Vagina (tissue), 2 donors: ENCODE results near the gene FCGR3A. TPM values are rescaled to one million over a fixed set of nuclear protein-coding genes. Genes with fewer than 3 reads are reported as not detected.
"Not testable (repeated sequence)": the region's sequence is repeated elsewhere in the genome, so short reads cannot be mapped to it uniquely, and the experiment has no call there.

Source experiments
- DNase-seq, 2 donors: peaks; one replicate each; pipeline ENCODE4 v3.0.0-alpha.2; 2017; ENCODE audit errors: extremely low spot score in 2 of 2
- H3K27ac ChIP-seq: fragments of 200-600 bp; sonication (generic); one replicate; pipeline ENCODE4 v1.5.1; 2019
- H3K27me3 ChIP-seq: fragments of 200-600 bp; sonication (generic); one replicate; pipeline ENCODE4 v1.5.1; 2019
- H3K36me3 ChIP-seq, 2 donors: fragments of 200-600 bp; sonication (generic); one replicate each; pipeline ENCODE4 v1.5.1; 2017 to 2019
- H3K4me1 ChIP-seq: fragments of 200-600 bp; sonication (generic); one replicate; pipeline ENCODE4 v1.5.1; 2019
- H3K4me3 ChIP-seq, 2 donors: fragments of 200-600 bp; sonication (generic); 1 replicate in 1 of 2; 2 replicates in 1 of 2; pipeline ENCODE4 v1.5.1; 2016 to 2019
- H3K9me3 ChIP-seq: fragments of 200-600 bp; sonication (generic); one replicate; pipeline ENCODE4 v1.5.1; 2019
- intact Hi-C: fragments of 100-400 bp; cut with DNase I; formaldehyde crosslinking; loops from one replicate; pipeline ENCODE4 v1.15.1; 2023
- total RNA-seq: library from RNA; depleted of rRNA; stranded (reverse); fragments of >200 nt; gene quantifications from one replicate; pipeline ENCODE4 v1.2.3, GENCODE V29; 2016

FCGR3A gene
- total RNA-seq, 1 donor from 2014 or later: 14.2 TPM

DNA sequence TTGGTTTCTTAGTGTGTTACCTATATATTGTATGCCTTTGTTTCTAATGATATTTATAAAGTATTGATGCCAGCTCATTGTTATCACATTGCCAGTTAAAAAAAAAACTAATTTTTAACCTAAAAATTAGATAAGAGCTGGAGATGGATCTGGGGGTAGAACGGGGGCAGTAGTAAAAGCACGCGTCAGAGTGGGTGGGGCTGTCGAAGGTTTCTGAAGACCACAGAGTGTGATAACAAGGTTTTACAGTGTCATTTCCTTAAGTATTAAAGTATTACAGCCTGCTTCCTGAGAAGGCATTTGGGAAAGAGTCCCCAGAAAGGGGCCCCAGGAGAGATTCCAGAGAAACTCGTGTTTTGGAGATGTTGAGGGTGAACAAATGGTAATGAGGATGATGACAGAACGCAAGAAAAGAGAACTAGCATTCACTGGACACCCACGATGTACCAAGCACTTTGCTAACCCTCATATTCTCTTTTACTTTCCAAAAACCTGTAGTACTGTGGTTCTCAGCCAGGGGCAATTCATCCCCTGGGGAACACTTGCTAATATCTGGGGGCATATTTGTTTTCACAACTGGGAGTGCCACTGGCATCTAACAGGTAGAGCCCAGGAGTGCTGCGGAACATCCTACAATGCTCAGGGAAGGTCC lies 30.4 kb upstream of the FCGR3A start:
- H3K27ac ChIP-seq, intact Hi-C loops, DNase-seq, H3K9me3 ChIP-seq, H3K27me3 ChIP-seq, H3K4me1 ChIP-seq, H3K36me3 ChIP-seq, H3K4me3 ChIP-seq: not testable (repeated sequence)

DNA sequence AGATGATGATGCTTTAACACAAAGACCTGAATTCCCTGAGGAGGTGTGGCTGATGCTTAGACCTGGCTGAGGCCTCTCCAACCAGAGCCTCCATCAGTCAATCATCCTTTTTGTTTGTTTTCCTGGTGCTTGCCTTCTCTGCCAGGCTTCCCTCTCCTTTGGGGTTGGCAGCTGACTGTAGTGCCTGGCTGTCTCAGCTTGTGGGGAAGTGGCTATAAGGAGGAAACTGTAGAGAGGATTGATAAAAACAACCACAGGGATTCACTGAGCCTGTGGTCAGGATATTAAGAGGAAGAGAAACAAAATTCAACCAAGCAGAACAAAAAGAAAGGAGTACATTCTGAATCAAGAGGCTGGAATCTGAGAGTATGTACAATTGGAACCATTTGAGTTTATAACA lies 27.1 kb upstream of the FCGR3A start:
- H3K4me1 ChIP-seq, DNase-seq, H3K27me3 ChIP-seq, H3K27ac ChIP-seq, H3K9me3 ChIP-seq, H3K4me3 ChIP-seq, intact Hi-C loops, H3K36me3 ChIP-seq: not testable (repeated sequence)

DNA sequence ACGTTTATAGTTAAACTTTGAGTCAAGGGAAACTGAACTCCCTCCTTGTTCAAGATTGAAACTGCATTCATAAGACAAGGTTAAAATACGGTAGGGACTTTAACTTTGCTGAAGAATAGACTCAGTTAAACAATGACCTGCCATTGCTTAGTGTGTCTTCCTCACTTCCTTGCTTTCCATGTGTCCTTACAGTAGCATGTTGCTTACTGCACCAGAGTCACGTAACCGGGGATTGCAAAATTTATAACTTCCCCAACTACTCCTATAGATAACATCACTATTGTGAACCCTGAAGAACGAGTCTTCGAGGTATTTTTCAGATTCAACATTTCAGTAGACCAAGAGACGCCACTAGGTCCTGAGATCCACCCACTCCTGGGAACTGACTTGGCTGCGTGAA lies 22.1 kb upstream of the FCGR3A start:
- intact Hi-C loops, H3K36me3 ChIP-seq, H3K4me1 ChIP-seq, H3K27me3 ChIP-seq, H3K4me3 ChIP-seq, DNase-seq, H3K9me3 ChIP-seq, H3K27ac ChIP-seq: not testable (repeated sequence)

DNA sequence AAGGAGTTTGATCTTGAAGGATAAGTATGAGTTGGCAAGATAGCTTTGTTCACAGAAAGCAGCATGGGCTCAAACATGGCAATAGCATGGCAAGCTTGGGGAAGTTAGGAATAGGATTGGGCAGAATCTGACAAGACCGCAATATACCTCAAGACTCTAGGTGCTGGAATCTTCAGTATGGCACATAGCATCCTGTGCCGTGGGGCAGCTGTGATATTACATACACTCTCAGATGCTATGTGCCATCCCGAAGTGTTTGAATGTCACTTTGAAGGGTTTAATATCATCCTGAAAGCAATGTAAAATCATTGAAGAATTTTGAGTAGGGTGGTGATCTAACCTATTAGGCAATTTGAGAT lies 17.0 kb upstream of the FCGR3A start:
- H3K36me3 ChIP-seq, H3K27ac ChIP-seq, intact Hi-C loops, H3K4me3 ChIP-seq, H3K27me3 ChIP-seq, DNase-seq, H3K9me3 ChIP-seq, H3K4me1 ChIP-seq: not testable (repeated sequence)

GRCh38 chr1:161563522-161563921 lies 13.9 kb upstream of the FCGR3A start:
- DNase-seq, intact Hi-C loops, H3K36me3 ChIP-seq, H3K9me3 ChIP-seq, H3K4me1 ChIP-seq, H3K4me3 ChIP-seq, H3K27me3 ChIP-seq, H3K27ac ChIP-seq: not testable (repeated sequence)

DNA sequence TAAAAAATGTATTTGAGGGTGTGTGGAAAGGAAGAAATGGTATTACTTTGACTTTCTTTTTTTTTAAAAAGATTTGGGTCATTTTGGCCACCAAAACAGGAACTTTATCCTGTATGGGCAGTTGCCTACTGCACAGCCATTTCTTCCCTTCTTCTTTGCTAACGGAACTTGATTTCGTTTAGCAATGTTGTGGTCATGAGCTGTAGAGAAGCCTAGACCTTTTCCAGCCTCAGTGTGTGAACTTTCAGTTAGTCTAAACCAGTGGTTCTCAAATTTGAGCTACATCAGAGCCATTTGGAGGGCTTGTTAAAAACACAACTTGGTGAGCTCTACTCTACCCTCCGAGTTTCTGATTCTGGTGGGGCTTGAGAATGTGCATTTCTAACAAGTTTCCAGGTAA lies 12.8 kb upstream of the FCGR3A start:
- H3K9me3 ChIP-seq, H3K36me3 ChIP-seq, H3K27me3 ChIP-seq, H3K4me1 ChIP-seq, intact Hi-C loops, H3K4me3 ChIP-seq, DNase-seq, H3K27ac ChIP-seq: not testable (repeated sequence)

GRCh38 chr1:161560960-161561715 lies 11.5 kb upstream of the FCGR3A start:
- H3K4me3 ChIP-seq, H3K27ac ChIP-seq, intact Hi-C loops, H3K9me3 ChIP-seq, H3K4me1 ChIP-seq, H3K36me3 ChIP-seq, DNase-seq, H3K27me3 ChIP-seq: not testable (repeated sequence)

DNA sequence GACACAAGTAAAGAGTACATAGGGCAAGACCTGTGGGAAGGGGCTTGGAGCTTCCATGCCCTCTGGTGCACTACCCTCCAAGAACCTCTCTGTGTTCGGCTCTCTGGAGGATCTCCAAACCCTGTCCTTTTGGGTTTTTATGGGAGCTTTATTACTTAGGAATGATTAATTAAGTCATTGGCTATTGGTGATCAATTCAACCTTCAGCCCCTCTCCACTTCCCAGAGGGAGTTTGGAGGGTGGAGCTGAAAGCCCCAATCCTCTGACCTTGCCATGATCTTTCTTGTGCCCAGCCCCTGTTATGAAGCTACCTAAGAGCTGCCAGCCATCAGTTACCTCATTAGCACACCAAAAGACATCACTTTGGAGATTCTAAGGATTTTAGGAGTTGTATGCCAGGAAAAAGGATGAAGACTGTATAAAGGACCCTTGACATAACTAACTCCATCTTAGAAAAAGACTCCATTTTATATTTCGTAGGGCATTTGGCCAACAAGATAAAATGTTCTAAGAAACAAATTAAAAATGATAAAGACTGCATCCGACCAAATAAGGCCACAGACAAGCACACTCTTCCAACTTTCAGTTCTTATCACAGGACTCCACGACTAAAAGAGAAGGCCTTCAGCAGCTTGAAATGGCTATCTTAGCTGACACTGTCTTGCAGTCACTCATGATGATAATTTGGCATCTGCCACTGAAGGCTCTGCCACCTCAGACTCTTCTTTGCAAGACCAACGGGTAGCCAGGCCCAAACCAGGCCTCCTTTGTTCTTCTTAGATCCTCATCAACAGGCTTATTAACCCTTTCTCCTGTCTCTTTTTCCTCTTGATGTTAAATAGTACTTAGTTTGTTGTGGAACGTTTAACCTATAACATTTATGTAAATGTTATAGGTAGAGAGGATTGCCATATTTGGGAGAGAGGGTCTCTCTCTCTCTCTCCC lies 8.2 kb upstream of the FCGR3A start:
- DNase-seq, H3K27ac ChIP-seq, H3K27me3 ChIP-seq, H3K4me1 ChIP-seq, H3K9me3 ChIP-seq, H3K4me3 ChIP-seq, H3K36me3 ChIP-seq, intact Hi-C loops: not testable (repeated sequence)

DNA sequence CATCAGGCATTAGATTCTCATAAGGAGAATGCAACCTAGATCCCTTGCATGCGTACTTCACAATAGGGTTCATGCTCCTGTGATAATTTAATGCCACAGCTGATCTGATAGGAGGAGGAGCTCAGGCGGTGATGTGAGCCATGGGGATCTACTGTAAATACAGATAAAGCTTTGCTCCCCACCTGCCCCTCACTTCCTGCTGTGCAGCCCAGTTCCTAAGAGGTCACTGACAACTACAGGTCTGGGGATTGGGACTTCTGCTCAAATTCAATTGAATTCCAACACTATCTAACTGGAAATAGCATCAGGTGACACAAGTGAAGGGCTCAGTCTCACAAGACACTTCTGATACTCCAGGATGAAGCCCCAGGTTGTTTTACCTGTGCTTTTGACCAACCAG lies 7.4 kb upstream of the FCGR3A start:
- H3K9me3 ChIP-seq, H3K27me3 ChIP-seq, H3K27ac ChIP-seq, intact Hi-C loops, H3K4me1 ChIP-seq, DNase-seq, H3K4me3 ChIP-seq, H3K36me3 ChIP-seq: not testable (repeated sequence)

GRCh38 chr1:161556143-161556542 lies 6.5 kb upstream of the FCGR3A start:
- H3K4me3 ChIP-seq, H3K27me3 ChIP-seq, H3K27ac ChIP-seq, H3K4me1 ChIP-seq, H3K36me3 ChIP-seq, intact Hi-C loops, DNase-seq, H3K9me3 ChIP-seq: not testable (repeated sequence)

DNA sequence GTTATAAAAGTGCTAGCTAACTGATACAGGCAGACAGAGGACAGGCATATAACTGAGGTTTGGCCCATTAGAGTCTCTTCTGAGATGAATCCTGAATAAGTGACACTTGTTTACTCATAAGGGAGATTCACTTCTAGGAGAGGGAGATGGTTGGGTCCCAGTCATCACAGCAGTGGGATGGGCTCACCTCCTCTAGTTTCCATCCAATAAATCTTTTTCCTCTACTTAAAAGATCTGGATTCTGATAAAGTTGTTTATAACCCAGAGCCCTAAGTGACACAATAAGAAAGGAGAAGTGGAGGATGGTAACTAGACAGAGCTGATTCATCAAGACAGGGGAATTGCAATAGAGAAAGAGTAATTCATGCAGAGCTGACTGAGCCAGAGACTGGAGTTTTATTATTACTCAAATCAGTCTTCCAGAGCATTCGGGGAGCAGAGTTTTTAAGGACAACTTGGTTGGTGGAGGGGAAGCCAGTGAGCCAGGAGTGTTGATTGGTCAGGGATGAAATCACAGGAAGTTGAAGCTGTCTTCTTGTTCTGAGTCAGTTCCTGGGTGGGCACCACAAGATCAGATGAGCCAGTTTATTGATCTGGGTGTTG lies 5.3 kb upstream of the FCGR3A start:
- DNase-seq, intact Hi-C loops, H3K4me1 ChIP-seq, H3K36me3 ChIP-seq, H3K27ac ChIP-seq, H3K27me3 ChIP-seq, H3K9me3 ChIP-seq, H3K4me3 ChIP-seq: not testable (repeated sequence)

GRCh38 chr1:161554340-161554739 lies 4.7 kb upstream of the FCGR3A start:
- H3K4me1 ChIP-seq, H3K27me3 ChIP-seq, H3K36me3 ChIP-seq, H3K27ac ChIP-seq, DNase-seq, H3K9me3 ChIP-seq, intact Hi-C loops, H3K4me3 ChIP-seq: not testable (repeated sequence)

DNA sequence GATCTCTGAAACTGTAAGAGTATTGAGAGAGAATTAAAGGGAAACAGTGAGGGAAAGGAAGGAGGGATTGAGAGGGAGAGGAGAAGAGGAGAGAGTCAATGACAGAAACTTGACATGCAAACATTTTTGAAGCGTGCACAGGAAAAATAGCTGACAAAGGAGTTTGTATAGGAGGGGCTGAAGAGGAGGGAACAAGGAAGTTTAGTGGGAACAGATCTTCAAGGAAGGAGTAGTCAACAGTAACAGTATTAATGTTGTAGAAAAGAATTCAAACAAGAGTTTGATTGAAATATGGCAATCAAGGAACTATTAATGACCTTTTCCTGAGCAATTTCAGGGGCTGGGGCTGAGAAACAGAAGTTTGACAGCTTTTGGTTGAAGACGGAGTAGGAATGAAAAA lies 4.0 kb upstream of the FCGR3A start:
- intact Hi-C loops, H3K36me3 ChIP-seq, H3K27ac ChIP-seq, H3K9me3 ChIP-seq, H3K4me3 ChIP-seq, H3K27me3 ChIP-seq, DNase-seq, H3K4me1 ChIP-seq: not testable (repeated sequence)
